K562 (cell line): ENCODE data around the gene SCLT1.

ENCODE experiments used
- ATF3 ChIP-seq, 2 experiments: fragments of 450-650 bp in 1 of 2; sonication (generic) in 1 of 2; formaldehyde crosslinking in 1 of 2; IDR thresholded peaks in 1 of 2; conservative IDR thresholded peaks in 1 of 2; 2 replicates each; pipeline versions ENCODE4 v1.6.1 to v1.8.1; 2016 to 2023; ENCODE audit warnings: mild to moderate bottlenecking in 2 of 2, moderate library complexity in 2 of 2, inconsistent platforms in 1 of 2, missing genetic modification reagents in 1 of 2
- BRD9 ChIP-seq: fragments of 450-650 bp; IDR thresholded peaks from 2 replicates; pipeline ENCODE4 v1.6.1; 2018; ENCODE audit warnings: low read depth; ENCODE audit not compliant: partially characterized antibody
- FOXM1 ChIP-seq, 2 experiments: fragments of 450-650 bp in 1 of 2; sonication (generic) in 1 of 2; formaldehyde crosslinking in 1 of 2; IDR thresholded peaks; 2 replicates each; pipeline versions ENCODE4 v1.6.1 to v1.9.0; 2017 to 2022; ENCODE audit warnings: low read depth in 2 of 2, mild to moderate bottlenecking in 2 of 2, missing genetic modification reagents in 1 of 2, moderate library complexity in 1 of 2
- KLF16 ChIP-seq: IDR thresholded peaks from 2 replicates; pipeline ENCODE4 v1.6.1; 2016; ENCODE audit warnings: antibody characterized with exemption
- MAX ChIP-seq: sonication (generic); formaldehyde crosslinking; IDR thresholded peaks from 2 replicates; pipeline ENCODE4 v1.9.0; 2022; ENCODE audit warnings: mild to moderate bottlenecking, missing genetic modification reagents
- MTA2 ChIP-seq: fragments of 450-650 bp; IDR thresholded peaks from 2 replicates; pipeline ENCODE4 v1.6.1; 2016; ENCODE audit warnings: low read depth
- NCOA1 ChIP-seq: fragments of 450-650 bp; IDR thresholded peaks from 2 replicates; pipeline ENCODE4 v1.6.1; 2016; ENCODE audit warnings: low read depth
- POLR2A ChIP-seq: fragments of 450-650 bp; conservative IDR thresholded peaks from 2 replicates; pipeline ENCODE4 v1.6.1; 2016
- POLR2AphosphoS5 ChIP-seq: IDR thresholded peaks from 2 replicates; pipeline ENCODE4 v1.6.1; 2011; ENCODE audit warnings: mild to moderate bottlenecking, low read depth, low read length, moderate library complexity; ENCODE audit not compliant: control insufficient read depth, insufficient read depth
- SMARCC2 ChIP-seq: fragments of 450-650 bp; IDR thresholded peaks from 2 replicates; pipeline ENCODE4 v1.6.1; 2017; ENCODE audit warnings: antibody characterized with exemption, moderate library complexity, mild to moderate bottlenecking, low read depth
- ZNF224 ChIP-seq: sonication (generic); formaldehyde crosslinking; IDR thresholded peaks from 2 replicates; pipeline ENCODE4 v1.8.0; 2022; ENCODE audit warnings: mild to moderate bottlenecking, missing genetic modification reagents
- ZNF282 ChIP-seq: sonication (generic); formaldehyde crosslinking; IDR thresholded peaks from 2 replicates; pipeline ENCODE4 v1.8.1; 2023; ENCODE audit warnings: missing genetic modification reagents
- TF ChIP-seq, protein P1 (sequence below), 3 experiments: IDR thresholded peaks in 2 of 3; conservative IDR thresholded peaks in 1 of 3; 2 replicates each; pipeline ENCODE4 v1.5.1; 2011 to 2012; ENCODE audit warnings: low read length in 3 of 3, mild to moderate bottlenecking in 3 of 3, control low read depth in 2 of 3, improper control_type of control experiment in 1 of 3, inconsistent platforms in 1 of 3, low read depth in 1 of 3, mixed read lengths in 1 of 3, moderate library complexity in 1 of 3; ENCODE audit not compliant: insufficient read depth in 2 of 3
- TF ChIP-seq, protein P2 (sequence below): fragments of 250-450 bp; sonication (Bioruptor Pico); IDR thresholded peaks from 2 replicates; pipeline ENCODE4 v1.4.0; 2020; ENCODE audit warnings: borderline replicate concordance

DNA sequence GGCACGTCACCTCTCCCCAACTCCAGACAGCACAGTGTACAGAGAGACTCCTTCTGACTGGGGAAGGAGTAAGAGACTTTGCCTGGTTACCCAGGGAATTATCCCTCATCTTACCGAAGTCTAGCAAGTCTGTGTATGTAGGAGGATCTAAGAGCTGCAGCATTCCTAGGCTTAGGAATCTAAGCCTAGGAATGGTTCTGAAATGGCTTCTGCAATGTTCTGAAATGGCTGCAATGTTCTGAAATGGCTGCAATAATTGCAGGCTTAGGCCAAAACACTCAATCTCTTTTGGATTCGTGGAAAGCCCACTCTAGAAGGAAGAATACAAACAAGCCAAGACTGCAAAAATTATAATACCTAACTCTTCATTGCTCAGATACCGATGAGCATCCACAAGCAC is 106.4 kb downstream of the SCLT1 start:
- TF ChIP-seq POLR2AphosphoS5: no peak
- no peak for TF ChIP-seq SMARCC2
- TF ChIP-seq, protein P1, sequence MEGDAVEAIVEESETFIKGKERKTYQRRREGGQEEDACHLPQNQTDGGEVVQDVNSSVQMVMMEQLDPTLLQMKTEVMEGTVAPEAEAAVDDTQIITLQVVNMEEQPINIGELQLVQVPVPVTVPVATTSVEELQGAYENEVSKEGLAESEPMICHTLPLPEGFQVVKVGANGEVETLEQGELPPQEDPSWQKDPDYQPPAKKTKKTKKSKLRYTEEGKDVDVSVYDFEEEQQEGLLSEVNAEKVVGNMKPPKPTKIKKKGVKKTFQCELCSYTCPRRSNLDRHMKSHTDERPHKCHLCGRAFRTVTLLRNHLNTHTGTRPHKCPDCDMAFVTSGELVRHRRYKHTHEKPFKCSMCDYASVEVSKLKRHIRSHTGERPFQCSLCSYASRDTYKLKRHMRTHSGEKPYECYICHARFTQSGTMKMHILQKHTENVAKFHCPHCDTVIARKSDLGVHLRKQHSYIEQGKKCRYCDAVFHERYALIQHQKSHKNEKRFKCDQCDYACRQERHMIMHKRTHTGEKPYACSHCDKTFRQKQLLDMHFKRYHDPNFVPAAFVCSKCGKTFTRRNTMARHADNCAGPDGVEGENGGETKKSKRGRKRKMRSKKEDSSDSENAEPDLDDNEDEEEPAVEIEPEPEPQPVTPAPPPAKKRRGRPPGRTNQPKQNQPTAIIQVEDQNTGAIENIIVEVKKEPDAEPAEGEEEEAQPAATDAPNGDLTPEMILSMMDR (IDR thresholded peaks at IDR 0.05 in 2 of 3, conservative IDR thresholded peaks at IDR 0.05 in 1 of 3; ENCODE audit: insufficient read depth in 2 of 3, low read depth in 1 of 3, low read length in 3 of 3): no peak
- no peak for TF ChIP-seq BRD9
- TF ChIP-seq FOXM1 (IDR thresholded peaks at IDR 0.05; ENCODE audit: low read depth): no peak
- TF ChIP-seq FOXM1 (CRISPR knock-in tag; IDR thresholded peaks at IDR 0.05; ENCODE audit: low read depth): no peak
- TF ChIP-seq POLR2A: no peak
- no peak for TF ChIP-seq ZNF282 (CRISPR knock-in tag)
- TF ChIP-seq, protein P2, sequence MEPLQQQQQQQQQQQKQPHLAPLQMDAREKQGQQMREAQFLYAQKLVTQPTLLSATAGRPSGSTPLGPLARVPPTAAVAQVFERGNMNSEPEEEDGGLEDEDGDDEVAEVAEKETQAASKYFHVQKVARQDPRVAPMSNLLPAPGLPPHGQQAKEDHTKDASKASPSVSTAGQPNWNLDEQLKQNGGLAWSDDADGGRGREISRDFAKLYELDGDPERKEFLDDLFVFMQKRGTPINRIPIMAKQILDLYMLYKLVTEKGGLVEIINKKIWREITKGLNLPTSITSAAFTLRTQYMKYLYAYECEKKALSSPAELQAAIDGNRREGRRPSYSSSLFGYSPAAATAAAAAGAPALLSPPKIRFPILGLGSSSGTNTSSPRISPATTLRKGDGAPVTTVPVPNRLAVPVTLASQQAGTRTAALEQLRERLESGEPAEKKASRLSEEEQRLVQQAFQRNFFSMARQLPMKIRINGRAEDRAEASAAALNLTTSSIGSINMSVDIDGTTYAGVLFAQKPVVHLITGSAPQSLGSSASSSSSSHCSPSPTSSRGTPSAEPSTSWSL (CRISPR knock-in tag): no peak
- TF ChIP-seq MTA2: no peak
- no peak for TF ChIP-seq KLF16
- TF ChIP-seq MAX (CRISPR knock-in tag): no peak
- no peak for TF ChIP-seq NCOA1
- TF ChIP-seq ATF3 (IDR thresholded peaks at IDR 0.05): no peak
- no peak for TF ChIP-seq ATF3 (CRISPR knock-in tag; conservative IDR thresholded peaks at IDR 0.05)
- TF ChIP-seq ZNF224: no peak
